ENCODE measurements around the gene RPP25L.
A peak's percentile ranks its signal among the peaks of the same experiment; 100 is the strongest.
"Not testable (repeated sequence)": the region's sequence is repeated elsewhere in the genome, so short reads cannot be mapped to it uniquely, and the experiment has no call there.

RPP25L gene

DNA sequence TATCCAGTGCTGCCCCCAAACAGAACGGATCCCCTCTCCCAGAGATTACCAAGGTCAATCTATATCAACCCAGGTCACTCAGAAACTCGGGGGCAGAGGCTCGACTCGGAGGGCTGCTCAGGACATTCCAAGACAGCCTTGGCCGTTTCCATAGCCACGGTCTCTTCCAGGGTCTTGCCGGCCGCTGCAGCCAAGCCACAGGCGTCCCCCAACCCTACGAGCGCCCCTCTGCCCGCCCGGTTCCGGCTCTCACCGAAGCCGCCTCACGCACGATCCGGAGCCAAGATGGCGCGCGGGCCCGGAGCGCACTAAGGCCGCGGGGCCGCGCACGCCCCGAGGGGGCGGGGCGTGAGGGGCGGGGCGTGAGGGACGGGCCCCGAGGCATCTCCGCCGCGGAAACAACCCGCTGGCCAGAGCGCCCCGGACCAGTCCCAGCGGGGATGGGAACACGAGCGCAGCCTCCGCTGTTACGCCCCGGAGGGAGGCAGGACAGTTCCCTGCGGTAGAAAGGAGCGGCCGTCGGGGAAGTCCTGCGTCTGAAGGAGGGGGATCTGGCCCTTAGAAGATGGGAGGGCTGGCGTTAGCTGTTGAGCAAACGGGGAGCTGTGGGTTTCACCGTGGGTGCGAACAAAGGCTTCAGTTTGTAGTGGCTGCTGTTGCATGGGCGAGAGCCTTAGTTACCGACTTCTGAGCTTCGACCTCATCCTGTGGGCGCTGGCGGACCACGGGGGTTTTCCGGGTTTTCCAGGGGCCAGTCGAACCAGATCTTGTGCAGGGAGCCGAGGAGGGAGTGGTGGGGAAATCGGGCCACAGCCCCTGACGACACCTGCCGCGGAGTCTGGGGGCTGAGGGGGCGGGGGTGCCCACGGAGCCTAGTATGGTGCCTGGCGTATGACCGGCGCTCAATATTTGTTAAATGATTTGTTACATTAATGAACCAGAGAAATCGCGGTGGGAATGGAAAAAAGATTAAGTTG, at the start of gene RPP25L:
Gene RPP25L, minus strand, starts transcription at position 287 of the 977 bp plus-strand sequence. CDS start 801 bp downstream, outside the sequence.
- peak; percentile 37 to 52 for DNase-seq (ENCODE audit: low read depth in 2 of 2)

DNA sequence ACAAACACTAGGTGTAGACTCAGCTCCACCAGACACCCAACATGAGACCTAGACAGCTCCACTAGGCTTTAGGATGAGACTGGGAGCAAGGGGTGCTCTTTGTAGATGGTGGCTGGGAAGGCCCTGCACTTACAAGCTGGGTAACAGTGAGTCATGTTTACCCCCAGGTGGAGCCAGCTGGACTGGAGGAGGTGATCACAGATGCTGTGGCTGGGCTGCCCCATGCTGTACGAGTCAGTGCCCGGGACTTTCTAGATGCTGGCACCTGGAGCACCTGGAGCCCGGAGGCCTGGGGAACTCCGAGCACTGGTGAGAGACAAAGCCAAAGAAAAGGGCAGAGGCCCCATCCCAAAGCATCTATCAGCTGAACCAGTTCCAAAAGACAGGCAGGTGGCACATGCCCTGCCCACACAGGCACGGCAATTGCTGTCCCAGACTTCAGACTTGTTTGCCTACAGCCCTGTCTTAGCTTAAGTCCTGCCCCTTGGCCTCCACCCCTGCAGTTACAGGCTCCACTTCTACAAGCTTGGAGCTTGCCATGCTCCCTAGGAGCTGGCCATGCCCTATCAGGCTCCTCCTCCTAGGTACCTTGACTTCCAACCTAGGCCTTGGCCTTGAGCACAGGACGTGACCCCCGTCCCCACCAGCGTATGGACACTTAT, 47.8 kb upstream of the RPP25L start:
- no peak for DNase-seq (ENCODE audit: low read depth in 2 of 2)

DNA sequence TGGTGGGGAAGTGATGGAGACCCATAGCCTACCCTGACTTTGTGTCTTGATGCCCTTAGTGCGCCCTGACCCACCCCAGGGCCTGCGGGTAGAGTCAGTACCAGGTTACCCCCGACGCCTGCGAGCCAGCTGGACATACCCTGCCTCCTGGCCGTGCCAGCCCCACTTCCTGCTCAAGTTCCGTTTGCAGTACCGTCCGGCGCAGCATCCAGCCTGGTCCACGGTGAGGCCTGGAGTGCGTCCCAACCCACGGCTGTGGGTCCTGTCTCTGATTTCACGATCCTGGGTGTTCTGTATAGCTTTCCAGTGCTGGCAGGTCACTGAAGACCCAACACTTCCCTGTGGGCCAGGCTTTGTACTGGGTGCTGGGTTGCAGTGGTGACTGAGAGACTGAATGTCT, 46.6 kb upstream of the RPP25L start:
- no peak for DNase-seq (ENCODE audit: low read depth in 2 of 2)

GRCh38 chr9:34656992-34657391, 45.1 kb upstream of the RPP25L start:
- DNase-seq (ENCODE audit: low read depth in 2 of 2), result no peak

DNA sequence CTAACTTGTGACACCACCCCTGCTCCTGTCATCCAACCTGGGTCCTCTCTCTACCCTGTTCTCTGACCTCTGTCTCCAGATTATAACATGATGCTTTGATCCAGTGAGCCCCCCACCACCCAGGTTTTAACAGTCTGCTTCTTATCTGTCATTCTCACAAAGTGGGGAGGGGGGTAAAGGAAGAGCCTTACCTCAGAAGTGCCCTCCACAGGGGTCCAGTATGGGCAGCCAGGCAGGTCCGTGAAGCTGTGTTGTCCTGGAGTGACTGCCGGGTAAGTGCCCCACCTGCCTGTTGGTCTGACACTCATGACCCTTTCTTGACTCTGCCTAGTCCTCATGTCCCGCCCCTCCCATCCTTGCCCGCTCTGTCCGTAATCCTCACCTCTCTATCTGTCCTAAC, 43.5 kb upstream of the RPP25L start:
- DNase-seq (ENCODE audit: low read depth in 2 of 2), result no peak

DNA sequence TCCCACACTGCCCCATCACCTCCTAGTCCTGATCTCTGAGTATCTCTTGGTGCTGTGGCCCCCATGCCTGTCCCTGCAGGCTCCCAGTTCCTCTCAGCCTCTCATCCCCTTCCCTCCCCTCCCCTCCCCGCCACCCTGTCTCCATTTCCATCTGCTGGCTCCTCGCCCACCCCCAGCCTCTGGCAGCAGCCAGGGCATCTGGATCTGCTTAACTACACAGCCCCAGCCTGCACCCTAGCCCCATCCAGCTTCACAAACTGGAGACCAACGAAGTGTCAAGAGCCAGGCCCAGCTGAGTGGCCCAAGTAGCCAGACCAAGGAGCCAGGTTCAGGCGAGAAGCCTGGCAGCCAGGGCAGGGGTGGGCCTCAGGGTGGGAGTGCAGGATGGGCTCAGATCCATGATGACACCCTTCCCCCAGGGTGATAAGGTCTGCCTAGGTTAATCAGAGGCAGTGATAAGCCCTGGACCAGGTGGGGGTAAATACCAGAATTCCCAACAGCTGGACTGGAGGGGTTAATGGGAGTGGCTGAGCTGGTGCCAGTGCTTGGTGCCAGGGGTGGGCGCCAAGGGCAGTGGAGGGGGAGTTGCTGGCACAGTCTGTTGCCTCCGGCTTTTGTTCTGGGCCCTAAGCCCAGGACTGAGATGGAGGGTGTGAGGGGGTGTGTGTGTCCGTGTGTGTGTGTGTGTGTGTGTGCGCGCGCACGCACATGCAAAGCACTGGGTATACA, 42.6 kb upstream of the RPP25L start:
- peak; percentile 76 to 78 for DNase-seq (ENCODE audit: low read depth in 2 of 2)

DNA sequence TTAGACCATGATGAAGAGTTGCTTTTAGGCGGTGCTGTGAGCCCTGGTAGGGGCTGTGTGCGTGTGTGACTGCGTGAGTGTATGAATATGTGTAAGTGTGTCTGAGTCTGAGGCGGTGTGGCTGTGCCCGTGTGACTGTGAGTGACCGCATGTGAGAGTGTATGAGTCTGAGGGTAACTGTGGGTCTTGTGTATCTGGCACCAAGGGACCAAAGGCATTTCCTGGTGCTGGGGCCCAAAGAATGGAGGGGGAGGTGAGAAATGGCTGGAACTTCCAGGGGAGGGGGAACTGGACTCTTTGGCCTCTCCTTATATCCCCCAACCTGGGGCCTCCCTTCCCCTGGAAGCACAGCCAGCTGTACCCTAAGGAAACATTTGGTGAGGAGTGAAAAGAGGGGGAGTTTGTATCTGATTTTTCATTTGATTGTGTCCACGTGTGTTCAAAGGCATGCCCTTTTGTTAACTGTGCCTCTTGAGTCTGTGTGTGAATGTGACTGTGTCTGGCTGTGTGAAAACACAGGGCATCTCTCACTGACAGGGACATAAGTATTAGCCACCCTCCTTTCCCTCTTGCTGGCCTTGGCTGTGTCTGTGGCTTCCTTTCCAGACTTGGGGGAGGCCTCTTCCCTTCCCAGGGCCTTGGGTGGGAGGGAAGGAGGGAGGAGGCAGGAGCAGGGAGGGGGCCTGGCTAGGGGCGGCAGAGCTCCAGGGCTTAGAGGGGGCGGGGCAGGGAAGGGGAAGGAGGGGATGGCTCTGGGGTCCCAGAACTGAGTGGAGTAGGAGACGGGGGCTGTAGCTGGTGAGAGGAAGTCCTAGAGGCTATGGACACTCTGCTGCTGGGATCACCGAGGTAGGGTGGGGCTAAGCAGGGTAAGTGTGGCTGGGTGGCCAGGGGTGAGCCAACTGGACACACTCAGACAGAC, 41.5 kb upstream of the RPP25L start:
- DNase-seq (ENCODE audit: low read depth in 2 of 2), result no peak

DNA sequence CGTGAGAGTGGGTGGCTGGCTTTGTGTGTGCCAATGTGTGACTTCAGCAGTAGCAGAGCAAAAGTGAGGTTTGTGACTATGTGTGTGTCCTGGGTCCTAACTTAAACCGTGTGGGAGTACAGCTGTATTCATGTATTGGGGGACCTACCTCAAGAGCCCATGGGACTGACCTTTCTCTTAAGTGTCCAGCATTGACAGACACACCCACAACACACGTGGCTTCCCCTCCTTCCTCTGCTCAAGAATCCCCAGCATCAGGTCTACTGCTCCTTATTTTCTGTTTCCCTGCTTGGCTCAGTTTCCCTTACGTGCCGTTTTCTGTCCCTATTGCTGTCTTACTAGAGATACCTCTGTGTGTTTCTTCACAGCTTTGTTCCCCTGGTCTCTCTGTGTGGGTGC, 40.7 kb upstream of the RPP25L start:
- DNase-seq (ENCODE audit: low read depth in 2 of 2), result no peak

GRCh38 chr9:34651876-34652601, 40.1 kb upstream of the RPP25L start, which contains the start of gene IL11RA:
Gene IL11RA (plus strand): TSS chr9:34652185. CDS start chr9:34655218, 3,033 bp downstream.
- DNase-seq (ENCODE audit: low read depth in 2 of 2), result no peak

DNA sequence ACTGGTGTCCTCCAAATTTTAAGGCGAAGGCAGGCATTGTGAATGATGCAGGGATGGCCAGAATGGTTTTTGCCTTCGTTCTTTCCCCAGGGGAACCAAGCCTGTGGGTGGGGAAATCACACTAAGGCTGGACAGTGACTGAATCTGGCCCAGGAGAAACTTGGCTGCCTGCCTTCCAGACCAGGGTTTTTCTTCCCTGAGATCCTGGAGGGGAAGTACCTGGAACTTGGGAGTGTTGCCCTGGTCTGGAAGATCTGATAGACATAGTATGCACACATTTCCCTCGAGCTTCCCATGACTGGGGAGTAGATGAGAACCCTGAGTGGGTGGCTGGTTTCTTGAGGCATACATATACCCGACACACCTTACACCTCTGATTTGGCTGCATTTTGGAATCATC, 39.4 kb upstream of the RPP25L start:
- DNase-seq (ENCODE audit: low read depth in 2 of 2), result no peak

DNA sequence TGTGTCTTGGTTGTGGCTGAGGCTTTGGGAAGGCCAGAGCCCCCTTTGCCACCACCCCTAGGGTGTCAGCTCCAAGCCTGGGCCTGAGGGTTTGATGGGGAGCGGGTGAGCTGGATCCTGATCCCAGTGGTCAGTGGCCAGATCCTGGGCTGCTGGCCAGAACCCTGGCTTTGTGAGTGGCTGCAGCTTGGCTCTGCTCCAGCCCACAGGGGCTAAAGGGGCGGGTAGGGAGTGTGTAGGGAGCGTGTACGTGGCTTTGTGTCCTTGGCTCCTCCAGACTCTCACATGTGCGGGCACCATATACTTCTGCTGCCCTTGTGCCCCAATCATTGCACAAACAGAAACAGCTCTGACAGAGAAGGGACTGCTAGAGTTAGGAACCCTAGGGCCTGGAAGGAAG, 38.9 kb upstream of the RPP25L start:
- no peak for DNase-seq (ENCODE audit: low read depth in 2 of 2)

DNA sequence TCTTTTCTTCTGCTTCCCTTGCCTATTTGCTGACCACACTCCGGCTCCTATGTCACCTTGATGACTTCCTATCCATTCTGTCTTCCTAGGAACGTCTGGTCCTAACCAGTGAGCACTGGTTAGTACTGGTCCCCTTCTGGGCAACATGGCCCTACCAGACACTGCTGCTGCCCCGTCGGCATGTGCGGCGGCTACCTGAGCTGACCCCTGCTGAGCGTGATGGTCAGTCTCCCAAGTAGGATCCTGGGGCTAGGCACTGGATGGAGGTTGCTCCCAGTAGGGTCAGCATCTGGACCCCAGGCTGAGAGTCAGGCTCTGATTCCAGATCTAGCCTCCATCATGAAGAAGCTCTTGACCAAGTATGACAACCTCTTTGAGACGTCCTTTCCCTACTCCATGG, 36.8 kb upstream of the RPP25L start:
- no peak for DNase-seq (ENCODE audit: low read depth in 2 of 2)

DNA sequence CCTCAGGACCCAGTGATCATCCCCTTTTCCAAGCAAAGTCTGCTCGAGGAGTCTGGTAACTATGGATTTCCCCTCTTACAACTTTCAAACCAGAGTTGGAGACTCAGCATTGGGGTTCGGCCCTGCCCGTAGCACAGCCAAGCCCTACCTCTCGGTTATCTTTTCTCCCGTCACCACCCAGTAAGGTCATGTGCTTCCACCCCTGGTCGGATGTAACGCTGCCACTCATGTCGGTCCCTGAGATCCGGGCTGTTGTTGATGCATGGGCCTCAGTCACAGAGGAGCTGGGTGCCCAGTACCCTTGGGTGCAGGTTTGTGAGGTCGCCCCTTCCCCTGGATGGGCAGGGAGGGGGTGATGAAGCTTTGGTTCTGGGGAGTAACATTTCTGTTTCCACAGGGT, 35.8 kb upstream of the RPP25L start:
- DNase-seq (ENCODE audit: low read depth in 2 of 2), result no peak

- DNase-seq (ENCODE audit: low read depth in 2 of 2), result no peak
Measured at GRCh38 chr9:34647084-34647403, 35.1 kb upstream of the RPP25L start.

GRCh38 chr9:34646211-34647083, 34.5 kb upstream of the RPP25L start, which contains the start of gene GALT:
Gene GALT (plus strand): TSS chr9:34646675. CDS start chr9:34646705, 30 bp downstream.
- no peak for DNase-seq (ENCODE audit: low read depth in 2 of 2)

GRCh38 chr9:34644766-34645314, 32.9 kb upstream of the RPP25L start:
- no peak for DNase-seq (ENCODE audit: low read depth in 2 of 2)

DNA sequence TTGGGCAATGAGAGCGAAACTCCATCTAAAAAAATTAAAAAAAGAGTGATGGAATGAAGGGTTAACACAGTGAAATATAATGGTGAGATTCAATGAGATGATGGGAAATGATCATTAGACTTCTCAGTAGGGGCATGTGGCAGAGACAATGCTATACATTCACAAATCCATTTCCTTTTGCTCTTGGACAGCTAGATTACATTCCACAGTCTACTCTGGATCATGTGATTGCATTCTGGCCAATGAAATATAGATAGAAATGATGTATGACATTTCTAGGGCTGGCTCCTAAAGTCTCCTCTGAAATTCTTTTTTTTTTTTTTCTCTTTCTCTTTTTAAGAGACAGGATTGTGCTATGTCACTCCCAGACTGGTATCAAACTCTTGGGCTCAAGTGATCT, 30.8 kb upstream of the RPP25L start:
- no peak for DNase-seq (ENCODE audit: low read depth in 2 of 2)

DNA sequence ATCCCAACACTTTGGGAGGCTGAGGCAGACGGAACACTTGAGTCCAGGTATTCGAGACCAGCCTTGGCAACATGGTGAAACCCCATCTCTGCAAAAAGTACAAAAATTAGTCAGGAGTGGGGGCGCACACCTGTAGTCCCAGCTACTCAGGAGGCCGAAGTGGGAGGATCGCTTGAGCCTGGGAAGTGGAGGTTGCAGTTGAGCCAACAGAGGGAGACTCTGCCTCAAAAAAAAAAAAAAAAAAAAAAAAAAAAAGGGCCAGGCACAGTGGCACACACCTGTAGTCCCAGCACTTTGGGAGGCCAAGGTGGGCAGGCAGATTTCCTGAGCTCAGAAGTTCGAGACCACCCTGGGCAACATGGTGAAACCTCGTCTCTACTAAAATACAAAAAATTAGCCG, 27.4 kb upstream of the RPP25L start:
- not testable (repeated sequence) for DNase-seq (ENCODE audit: low read depth in 2 of 2)

- no peak for DNase-seq (ENCODE audit: low read depth in 2 of 2)
Measured at GRCh38 chr9:34638138-34638445, 26.2 kb upstream of the RPP25L start.

Data from fibroblast of skin of left biceps (primary cell).